ENCODE data around the gene TRAF4. TPM values are rescaled to one million over a fixed set of nuclear protein-coding genes. Genes with fewer than 3 reads are reported as not detected.
"Not testable (repeated sequence)": the region's sequence is repeated elsewhere in the genome, so short reads cannot be mapped to it uniquely, and the experiment has no call there.

TRAF4 gene
- polyA plus RNA-seq, 3 donors: 97.8 to 107 (median 101) TPM

DNA sequence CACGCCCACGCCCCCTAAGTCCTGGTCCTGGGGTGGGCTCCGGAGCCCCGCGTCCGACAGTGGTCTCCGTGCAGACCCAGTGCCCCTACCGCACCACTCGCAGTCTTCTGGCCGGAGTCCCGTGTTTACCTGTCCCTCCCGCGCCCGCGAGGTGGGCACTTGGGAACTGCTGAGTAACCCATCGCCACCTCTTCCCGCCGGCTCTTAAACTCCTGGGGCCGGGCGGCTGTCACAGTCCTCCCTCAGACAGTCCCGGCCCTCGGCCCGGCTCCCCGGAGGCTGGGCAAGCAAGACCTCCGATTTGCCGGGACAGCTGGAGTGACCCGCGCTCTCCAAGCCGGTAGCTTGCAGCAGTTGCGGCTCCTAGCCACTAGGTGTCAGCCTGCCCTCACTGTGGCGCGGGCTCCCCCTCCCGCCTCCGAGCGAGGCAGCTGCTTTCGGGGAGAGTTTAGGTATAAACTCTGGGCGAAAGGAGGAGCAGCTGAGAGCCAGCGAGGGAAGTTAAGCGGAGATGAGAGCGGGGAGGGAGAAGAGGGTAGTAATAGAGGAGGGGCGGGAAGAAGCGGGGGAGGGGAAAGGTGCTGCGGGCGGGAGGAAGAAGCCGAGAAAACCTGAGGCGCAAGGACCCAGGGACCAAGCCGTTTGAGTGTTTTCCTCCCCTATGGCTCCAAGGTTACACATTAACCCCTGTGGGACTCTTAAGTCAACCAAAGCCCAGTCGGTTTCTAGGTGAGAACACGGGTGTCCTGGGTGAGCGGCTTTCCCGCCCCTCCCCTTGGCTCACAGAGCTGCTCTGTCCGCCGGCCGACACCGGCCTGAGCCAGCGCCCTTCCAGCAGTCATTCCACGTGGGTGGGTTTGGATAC is 17.0 kb upstream of the TRAF4 start:
- DNase-seq (ENCODE audit: low read depth in 3 of 3, low spot score in 2 of 3): peak in 2 of 3 donors; percentile 83 to 94

DNA sequence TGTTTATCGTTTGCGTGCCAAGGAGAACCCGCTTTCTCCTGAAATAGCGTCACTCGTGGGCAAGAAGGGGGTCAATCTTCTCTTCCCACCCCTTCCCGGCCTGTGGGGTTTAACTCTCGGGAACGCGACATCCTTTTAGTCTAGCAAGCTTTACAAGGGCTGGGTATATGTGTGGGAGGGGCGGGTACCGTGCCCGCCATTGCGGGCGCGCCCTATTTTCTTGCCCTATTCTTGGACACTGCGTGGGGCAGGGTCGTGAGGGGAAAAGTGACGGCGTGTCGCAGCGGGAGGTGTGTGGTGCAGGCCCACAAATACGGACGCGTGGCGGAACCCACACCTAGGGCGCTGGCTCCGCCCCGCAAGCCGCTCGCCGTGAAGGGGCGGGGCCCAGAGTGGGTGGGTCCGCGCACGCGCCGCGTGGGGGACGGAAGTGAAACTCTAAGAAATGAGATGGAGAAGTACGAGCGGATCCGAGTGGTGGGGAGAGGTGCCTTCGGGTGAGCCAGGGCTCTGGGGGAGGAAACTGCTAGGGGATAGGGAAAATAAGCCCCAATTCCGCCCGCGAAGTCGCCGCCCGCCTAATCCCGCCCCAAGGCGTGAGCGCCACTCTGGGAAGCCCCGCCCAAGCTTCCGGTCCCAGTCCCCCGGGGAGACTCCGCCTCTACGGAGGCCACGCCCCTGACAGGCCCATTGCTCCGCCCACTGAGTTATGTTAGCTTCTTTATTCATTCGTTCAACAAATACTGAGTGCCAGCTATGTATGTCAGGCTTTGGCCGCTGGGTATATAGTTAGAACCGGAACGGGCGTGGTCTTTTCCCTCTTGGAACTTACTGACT is 15.2 kb upstream of the TRAF4 start, which contains the start of gene NEK8:
Gene NEK8 (plus strand): TSS at position 425 of the 837 bp plus-strand sequence. CDS start 26 bp downstream, at position 451.
- peak in 2 of 3 donors; percentile 85 for DNase-seq (ENCODE audit: low read depth in 3 of 3, low spot score in 2 of 3)

DNA sequence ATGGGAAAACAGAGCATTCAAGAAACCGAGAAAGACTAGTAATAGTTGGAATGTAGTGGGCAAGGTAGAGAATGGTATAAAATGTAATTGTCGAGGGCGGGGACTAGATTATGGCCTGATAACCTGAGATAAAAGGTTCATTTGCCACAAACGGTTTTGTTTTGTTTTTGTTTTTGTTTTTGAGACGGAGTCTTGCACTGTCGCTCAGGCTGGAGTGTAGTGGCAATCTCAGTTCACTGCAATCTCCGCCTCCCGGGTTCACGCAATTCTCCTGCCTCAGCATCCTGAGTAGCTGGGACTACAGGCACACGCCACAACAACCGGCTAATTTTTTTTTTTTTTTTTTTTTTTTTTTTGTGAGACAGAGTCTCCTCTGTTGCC is 13.9 kb upstream of the TRAF4 start:
- DNase-seq (ENCODE audit: low read depth in 3 of 3, low spot score in 2 of 3): no peak

DNA sequence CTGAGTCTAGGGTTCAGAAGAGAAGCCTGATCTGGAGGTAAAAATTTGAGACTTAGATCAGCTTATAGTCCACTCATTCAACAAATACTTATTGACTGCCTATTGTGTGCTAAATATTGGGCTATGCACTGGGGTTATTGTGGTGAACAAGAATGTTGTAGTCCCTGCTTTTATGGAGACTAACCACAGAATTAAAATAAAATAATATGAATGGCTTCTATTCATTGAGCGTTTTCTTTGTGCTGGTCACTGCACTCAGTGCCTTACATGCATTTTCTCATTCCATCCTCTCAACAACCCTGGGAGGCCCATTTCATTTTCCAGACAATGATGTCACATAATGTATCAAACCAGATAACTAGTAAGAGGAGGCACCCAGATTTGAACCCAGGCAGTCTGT is 10.5 kb upstream of the TRAF4 start:
- no peak for DNase-seq (ENCODE audit: low read depth in 3 of 3, low spot score in 2 of 3)

DNA sequence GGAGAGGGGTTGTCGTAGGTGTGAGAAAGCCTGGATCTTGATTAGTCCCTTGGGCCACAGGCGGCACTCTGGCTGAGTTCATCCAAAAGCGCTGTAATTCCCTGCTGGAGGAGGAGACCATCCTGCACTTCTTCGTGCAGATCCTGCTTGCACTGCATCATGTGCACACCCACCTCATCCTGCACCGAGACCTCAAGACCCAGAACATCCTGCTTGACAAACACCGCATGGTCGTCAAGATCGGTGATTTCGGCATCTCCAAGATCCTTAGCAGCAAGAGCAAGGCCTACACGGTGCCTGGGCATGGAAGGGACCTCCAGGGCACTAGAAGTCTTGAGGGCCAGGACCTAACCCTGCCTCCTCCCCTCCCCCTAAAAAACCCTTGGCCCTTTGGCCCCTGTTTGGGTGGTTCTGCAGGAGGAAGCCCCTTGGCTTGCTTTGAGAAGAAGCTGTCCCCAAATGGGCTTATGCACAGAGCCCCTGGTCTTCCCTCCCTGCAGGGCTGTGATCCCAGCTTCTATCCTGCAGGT is 9.0 kb upstream of the TRAF4 start:
- DNase-seq (ENCODE audit: low read depth in 3 of 3, low spot score in 2 of 3): no peak

DNA sequence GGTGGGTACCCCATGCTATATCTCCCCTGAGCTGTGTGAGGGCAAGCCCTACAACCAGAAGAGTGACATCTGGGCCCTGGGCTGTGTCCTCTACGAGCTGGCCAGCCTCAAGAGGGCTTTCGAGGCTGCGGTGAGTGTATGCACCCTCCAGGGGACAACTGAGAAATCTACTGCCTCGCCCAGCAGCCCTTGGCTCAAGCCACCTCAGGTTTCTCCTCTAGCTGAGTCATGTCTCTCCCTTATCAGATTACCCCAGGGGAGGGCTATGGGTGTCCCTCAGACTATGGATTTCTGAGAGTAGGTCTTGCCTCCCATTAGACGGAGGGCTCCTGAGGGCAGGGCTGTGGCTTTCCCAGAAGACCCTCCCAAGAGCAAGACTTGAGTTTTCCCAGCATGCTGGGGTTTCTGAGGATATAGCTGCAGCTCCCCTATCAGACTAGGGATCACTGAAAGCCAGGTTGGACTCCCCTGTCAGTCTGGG is 8.5 kb upstream of the TRAF4 start:
- DNase-seq (ENCODE audit: low read depth in 3 of 3, low spot score in 2 of 3): no peak

DNA sequence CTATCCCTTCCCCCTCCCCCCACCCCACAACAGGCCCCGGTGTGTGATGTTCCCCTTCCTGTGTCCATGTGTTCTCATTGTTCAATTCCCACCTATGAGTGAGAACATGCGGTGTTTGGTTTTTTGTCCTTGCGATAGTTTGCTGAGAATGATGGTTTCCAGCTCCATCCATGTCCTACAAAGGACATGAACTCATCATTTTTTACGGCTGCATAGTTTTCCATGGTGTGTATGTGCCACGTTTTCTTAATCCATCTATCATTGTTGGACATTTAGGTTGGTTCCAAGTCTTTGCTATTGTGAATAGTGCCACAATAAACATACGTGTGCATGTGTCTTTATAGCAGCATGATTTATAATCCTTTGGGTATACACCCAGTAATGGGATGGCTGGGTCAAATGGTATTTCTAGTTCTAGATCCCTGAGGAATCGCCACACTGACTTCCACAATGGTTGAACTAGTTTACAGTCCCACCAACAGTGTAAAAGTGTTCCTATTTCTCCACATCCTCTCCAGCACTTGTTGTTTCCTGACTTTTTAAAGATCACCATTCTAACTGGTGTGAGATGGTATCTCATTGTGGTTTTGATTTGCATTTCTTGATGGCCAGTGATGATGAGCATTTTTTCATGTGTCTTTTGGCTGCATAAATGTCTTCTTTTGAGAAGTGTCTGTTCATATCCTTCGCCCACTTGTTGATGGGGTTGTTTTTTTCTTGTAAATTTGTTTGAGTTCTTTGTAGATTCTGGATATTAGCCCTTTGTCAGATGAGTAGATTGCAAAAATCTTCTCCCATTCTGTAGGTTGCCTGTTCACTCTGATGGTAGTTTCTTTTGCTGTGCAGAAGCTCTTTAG is 7.7 kb upstream of the TRAF4 start:
- not testable (repeated sequence) for DNase-seq (ENCODE audit: low read depth in 3 of 3, low spot score in 2 of 3)

DNA sequence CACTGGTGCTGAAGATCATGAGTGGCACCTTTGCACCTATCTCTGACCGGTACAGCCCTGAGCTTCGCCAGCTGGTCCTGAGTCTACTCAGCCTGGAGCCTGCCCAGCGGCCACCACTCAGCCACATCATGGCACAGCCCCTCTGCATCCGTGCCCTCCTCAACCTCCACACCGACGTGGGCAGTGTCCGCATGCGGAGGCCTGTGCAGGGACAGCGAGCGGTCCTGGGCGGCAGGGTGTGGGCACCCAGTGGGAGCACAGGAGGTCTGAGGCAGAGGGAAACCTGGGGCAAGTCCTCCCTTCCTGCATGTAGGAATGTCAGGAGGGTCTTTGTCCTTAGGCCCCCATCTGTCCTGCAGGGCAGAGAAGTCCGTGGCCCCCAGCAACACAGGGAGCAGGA is 6.5 kb upstream of the TRAF4 start:
- DNase-seq (ENCODE audit: low read depth in 3 of 3, low spot score in 2 of 3): no peak

DNA sequence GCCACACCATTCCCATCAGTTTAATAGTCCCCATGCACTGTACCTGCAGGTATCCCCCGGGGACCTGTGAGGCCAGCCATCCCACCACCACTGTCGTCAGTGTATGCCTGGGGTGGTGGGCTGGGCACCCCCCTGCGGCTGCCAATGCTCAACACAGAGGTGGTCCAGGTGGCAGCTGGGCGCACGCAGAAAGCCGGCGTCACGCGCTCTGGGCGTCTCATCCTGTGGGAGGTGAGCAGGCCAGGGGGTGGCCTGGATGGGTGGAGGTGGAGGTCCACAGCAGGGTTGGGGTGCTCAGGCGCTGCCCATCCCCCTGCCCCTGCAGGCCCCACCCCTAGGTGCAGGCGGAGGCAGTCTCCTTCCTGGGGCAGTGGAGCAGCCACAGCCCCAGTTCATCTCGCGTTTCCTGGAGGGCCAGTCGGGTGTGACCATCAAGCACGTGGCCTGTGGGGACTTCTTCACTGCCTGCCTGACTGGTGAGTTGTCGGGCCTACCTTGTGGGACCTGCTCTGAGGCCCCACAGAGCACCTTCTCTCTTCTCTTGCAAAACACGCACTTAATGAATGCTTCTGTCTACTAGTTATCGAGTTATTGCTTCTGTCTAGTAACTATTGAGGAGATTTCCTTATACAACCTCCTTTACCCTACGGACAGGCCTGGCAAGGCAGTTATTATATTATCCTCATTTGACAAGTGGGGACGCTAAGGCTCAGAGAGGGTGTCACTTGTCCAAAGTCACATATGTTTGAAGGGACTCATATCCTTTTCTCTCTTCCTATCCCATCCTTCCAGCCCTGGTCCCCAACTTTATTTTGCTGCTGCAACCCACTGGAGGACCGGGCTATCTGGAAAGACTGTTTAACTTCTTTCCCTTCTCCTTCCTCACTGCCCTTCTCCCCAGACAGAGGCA is 5.8 kb upstream of the TRAF4 start:
- DNase-seq (ENCODE audit: low read depth in 3 of 3, low spot score in 2 of 3): no peak

DNA sequence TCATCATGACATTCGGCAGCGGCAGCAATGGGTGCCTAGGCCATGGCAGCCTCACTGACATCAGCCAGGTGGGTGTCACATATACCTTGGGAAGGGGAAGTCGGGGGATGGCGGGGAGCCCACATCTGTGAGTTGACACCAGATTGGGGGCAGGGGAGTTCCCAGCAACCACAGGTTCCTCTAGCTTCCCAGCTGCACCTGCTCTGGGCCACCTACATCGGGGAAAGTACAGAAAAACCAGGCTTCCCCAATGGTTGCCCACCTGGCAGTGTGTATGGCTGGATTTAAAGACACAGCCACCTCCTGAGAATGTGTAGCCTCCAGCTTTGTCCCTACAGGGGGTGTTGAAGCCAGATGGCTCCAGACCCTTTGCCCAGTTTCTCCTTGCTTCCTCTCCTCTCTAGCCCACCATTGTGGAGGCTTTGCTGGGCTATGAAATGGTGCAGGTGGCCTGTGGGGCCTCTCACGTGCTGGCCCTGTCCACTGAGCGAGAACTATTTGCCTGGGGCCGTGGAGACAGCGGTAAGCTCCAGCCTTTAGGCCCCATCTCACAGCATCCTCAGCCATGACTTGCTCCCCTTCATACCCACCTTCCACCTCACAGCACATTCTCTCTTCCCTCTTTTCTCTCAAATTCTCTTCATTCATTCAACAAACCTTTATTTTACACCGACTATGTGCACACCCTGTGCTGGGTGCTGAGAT is 5.0 kb upstream of the TRAF4 start:
- no peak for DNase-seq (ENCODE audit: low read depth in 3 of 3, low spot score in 2 of 3)

DNA sequence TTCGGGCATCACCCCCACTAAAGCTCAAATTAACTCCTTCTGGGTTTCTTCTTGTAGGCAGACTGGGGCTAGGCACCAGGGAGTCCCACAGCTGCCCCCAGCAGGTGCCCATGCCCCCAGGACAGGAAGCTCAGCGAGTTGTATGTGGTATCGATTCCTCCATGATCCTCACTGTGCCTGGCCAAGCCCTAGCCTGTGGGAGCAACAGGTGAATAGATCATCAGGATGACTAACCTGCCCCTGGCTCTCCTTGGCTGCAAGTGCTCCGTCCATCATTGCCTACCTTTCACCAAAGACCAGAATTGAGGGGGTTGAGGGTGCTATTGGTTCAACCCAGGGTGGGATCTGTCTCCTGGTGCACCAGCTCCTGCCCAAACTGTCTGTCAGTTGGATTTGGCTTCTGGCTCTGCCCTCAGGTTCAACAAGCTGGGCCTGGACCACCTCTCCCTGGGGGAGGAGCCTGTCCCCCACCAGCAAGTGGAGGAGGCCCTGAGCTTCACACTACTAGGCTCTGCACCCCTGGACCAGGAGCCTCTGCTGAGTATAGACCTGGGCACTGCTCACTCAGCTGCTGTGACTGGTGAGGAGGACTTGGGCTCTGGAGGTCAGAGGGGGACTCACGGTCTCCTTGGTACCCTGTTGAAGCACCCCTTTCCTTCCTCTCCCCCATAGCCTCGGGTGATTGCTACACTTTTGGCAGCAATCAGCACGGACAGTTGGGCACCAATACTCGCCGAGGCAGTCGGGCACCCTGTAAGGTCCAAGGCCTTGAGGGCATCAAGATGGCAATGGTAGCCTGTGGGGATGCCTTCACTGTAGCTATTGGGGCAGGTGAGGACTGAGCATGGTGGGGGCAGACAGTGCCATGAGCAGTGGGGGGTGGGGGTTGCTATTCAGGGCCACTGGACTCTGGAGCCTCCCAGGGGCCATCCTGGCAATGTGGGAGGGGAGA is 3.1 kb upstream of the TRAF4 start:
- DNase-seq (ENCODE audit: low read depth in 3 of 3, low spot score in 2 of 3): no peak

DNA sequence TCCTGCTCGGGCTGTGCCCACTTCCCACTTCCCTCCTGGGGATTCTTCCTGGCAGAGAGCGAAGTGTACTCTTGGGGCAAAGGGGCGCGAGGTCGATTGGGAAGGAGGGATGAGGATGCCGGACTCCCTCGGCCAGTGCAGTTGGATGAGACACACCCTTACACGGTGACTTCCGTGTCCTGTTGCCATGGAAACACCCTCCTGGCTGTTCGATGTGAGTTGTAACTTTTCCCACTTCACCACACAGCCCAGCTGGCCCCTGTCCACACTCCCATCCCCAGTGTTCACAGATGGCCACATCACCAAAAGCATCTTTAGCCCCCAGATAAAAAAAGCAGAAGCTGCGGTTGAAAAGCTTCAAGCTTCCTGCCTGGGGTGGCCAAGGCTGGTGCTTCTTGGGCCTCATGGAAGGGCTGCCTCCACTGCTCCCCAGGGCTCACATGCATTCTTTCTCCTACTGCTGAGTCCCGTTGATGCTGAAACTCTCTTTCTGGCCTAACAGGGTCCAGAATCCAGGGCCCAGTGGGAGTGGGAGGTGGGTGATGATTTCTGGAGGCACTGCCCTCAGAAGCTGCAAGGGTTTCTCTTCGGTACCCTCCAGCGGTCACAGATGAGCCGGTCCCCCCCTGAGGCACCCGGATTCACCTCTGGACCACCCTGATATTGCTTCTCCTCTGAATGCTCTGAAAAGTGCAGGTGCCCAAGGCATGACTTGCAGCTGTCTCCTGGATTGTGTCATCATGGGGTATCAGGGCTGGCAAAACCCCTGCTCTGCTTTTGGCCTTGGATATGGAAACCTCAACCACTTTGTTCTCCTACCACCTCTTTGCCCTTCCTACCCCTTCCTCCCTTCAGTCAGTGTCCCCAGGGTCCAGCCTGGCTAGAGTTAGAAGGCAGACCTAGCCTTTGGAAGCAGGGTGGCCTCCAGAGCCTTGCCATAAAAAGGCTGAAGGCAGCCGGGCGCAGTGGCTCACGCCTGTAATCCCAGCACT is 2.2 kb upstream of the TRAF4 start:
- no peak for DNase-seq (ENCODE audit: low read depth in 3 of 3, low spot score in 2 of 3)

DNA sequence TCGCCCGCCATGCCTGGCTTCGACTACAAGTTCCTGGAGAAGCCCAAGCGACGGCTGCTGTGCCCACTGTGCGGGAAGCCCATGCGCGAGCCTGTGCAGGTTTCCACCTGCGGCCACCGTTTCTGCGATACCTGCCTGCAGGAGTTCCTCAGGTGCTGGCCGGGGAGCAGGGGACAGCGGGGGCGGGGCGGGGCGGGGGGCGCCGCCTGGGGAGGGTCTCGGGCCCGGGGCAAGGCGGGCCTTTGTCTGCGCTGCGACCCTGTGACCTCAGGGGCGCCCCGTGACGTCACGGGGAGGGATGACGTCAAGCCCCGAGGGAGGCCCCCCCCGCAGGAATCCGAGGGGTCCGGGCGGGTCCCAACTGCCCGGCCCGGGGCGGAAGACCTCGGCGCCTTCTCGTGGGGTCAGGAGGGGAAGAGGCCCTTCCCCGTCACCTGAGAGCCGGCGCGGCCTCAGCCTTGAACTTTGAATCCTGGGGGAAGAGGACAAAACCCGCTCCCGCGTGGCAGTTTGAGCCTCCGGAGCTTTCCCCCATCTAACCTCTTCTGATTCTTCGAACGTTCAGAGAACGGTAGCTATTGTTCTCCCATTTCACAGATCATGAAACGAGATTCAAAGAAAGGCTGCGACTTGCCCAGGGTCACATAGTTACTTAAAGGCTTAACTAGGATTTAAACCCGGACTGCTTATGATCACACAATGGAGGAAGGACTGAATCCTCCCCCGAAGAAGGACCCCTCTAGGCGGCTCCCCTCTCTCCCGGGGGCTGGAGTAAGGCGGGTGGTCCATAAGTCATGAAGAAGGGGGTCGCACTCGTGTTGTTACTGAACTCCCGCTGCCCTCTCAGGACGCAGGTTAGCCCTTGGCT is 527 bp downstream of the TRAF4 start:
- DNase-seq (ENCODE audit: low read depth in 3 of 3, low spot score in 2 of 3): no peak

DNA sequence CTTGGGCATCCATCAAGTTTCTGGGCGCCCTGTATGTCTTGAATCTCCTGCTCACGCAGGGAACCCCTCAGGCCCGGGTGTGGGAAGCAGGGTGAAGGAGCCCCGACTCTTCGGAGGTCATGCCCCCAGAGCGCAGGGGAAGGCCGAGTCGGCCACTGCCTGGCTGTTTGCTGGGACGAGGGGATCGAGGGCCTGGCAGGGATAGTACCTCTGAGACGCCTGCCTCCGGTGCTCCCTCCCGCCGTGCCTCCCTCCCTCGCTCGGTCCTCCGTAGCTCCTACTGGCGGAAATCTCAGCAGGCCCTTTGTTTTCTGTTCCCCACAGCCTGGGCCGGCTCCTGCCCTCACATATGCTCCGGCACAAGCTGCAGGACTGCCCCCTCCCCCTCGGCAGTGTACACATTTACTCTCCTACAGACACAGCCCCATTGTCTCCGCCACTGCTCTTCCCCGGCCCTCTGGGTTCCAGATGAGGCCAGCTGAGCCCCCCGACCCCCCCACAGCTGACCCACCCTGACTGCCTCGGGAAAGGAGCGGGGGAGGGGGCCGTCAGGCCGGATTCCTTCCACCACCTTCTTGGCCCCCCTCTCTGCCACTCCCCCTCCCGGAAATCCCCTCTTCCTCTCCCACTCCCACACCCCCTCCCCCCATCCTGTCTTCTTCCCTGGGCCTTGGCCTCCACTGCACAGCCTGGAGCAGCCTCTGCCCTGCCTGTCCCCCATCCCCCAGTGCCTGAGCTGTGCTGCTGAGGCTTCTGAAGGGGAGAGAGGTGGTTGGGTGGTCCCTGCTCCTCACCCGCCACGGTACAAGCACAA is 1.4 kb downstream of the TRAF4 start:
- peak in 1 of 3 donors; percentile 65 for DNase-seq (ENCODE audit: low read depth in 3 of 3, low spot score in 2 of 3)

Measured in right renal cortex interstitium (tissue), 3 donors.